ENCODE data around the gene CRTAP. TPM values are rescaled to one million over a fixed set of nuclear protein-coding genes. Genes with fewer than 3 reads are reported as not detected.
"Not testable (repeated sequence)": the region's sequence is repeated elsewhere in the genome, so short reads cannot be mapped to it uniquely, and the experiment has no call there.

CRTAP gene
- total RNA-seq, 1 experiment from 2014 or later: 179 TPM

DNA sequence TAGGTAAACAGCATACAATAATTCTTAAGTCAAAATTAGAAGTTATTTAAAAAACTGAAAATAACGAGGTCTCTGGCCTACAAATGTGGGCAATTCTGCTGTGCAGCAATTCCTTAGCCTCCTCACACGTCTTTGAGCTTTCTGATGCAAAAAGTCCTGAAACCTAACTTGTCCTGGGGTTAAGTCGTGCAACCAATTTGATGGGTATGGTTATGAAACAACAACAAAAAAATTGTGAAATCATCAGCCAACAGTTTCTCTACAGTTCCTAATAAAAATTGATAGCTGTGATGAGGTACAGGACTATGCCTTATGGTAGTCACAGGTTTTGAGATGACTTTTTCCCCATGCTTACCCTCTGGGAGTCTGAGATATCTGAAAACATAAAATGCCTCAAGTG lies 10.3 kb upstream of the CRTAP start:
- BruUV-seq (replicated peaks): no TSS peak
- Mint-ChIP-seq H3K4me3 (ENCODE audit: unreplicated experiment) (no peak overlapping the region), H3K27me3 (ENCODE audit: insufficient read depth, unreplicated experiment) (no peaks in the 10 kb centered on the region), H3K27ac (ENCODE audit: low read depth, unreplicated experiment) (no peak overlapping the region), H3K36me3 (ENCODE audit: insufficient read depth, unreplicated experiment) (no peaks in the 10 kb centered on the region), H3K4me1 (ENCODE audit: insufficient read depth, unreplicated experiment) (peaks cover 11% of the 10 kb centered on the region), H3K9me3 (ENCODE audit: unreplicated experiment) (no peaks in the 10 kb centered on the region)
- TF ChIP-seq, protein P1, sequence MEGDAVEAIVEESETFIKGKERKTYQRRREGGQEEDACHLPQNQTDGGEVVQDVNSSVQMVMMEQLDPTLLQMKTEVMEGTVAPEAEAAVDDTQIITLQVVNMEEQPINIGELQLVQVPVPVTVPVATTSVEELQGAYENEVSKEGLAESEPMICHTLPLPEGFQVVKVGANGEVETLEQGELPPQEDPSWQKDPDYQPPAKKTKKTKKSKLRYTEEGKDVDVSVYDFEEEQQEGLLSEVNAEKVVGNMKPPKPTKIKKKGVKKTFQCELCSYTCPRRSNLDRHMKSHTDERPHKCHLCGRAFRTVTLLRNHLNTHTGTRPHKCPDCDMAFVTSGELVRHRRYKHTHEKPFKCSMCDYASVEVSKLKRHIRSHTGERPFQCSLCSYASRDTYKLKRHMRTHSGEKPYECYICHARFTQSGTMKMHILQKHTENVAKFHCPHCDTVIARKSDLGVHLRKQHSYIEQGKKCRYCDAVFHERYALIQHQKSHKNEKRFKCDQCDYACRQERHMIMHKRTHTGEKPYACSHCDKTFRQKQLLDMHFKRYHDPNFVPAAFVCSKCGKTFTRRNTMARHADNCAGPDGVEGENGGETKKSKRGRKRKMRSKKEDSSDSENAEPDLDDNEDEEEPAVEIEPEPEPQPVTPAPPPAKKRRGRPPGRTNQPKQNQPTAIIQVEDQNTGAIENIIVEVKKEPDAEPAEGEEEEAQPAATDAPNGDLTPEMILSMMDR (IDR thresholded peaks at IDR 0.05; ENCODE audit: unreplicated experiment): no peak
- ChIA-PET POLR2A (interaction anchor here (3.1 kb wide), 1 partner anchor 10 kb away, joined by 12 read pairs; the partner anchor contains the start of gene CRTAP), CTCF (interaction anchor here (0.6 to 1.9 kb wide), 3 partner anchors 28 to 320 kb away, joined by 3 to 6 read pairs (median 3); no protein-coding TSS in a partner anchor)
- intact Hi-C loops (cut with micrococcal nuclease): no loop called here
- no peak for DNase-seq (ENCODE audit: unreplicated experiment)

DNA sequence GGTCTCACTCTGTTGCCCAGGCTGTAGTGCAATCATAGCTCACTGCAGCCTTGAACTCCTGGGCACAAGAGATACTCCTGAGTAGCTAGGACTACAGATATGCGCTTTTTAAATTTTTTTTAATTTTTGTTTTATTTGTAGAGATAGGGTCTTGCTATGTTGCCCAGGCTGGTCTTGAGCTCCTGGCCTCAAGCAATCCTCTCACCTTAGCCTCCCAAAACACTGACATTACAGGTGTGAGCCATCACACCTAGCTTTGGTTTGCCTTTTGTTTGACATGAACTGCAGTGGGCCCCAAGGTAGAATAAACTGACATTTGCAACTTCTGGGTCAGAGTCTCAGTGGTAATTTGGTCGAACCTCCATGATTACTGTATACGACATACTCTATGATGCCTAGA lies 9.0 kb upstream of the CRTAP start:
- no peak overlapping the region for H3K27ac Mint-ChIP-seq (ENCODE audit: low read depth, unreplicated experiment)
- peaks cover 11% of the 10 kb centered on the region for H3K4me1 Mint-ChIP-seq (ENCODE audit: insufficient read depth, unreplicated experiment)
- no peaks in the 10 kb centered on the region for H3K9me3 Mint-ChIP-seq (ENCODE audit: unreplicated experiment)
- no peaks in the 10 kb centered on the region for H3K27me3 Mint-ChIP-seq (ENCODE audit: insufficient read depth, unreplicated experiment)
- no peak overlapping the region for H3K4me3 Mint-ChIP-seq (ENCODE audit: unreplicated experiment)
- no peaks in the 10 kb centered on the region for H3K36me3 Mint-ChIP-seq (ENCODE audit: insufficient read depth, unreplicated experiment)
- ChIA-PET CTCF (interaction anchor here (0.6 to 1.9 kb wide), 4 partner anchors 27 to 500 kb away, joined by 3 to 6 read pairs (median 3); no protein-coding TSS in a partner anchor), POLR2A (interaction anchor here (0.7 to 3.1 kb wide), 3 partner anchors 9 to 453 kb away, joined by 3 to 12 read pairs (median 4); partner anchors contain the start of gene CRTAP)
- TF ChIP-seq, protein P1 (IDR thresholded peaks at IDR 0.05; ENCODE audit: unreplicated experiment): no peak
- BruUV-seq (replicated peaks): no TSS peak
- no peak for DNase-seq (ENCODE audit: unreplicated experiment)
- intact Hi-C loops (cut with micrococcal nuclease): no loop called here

DNA sequence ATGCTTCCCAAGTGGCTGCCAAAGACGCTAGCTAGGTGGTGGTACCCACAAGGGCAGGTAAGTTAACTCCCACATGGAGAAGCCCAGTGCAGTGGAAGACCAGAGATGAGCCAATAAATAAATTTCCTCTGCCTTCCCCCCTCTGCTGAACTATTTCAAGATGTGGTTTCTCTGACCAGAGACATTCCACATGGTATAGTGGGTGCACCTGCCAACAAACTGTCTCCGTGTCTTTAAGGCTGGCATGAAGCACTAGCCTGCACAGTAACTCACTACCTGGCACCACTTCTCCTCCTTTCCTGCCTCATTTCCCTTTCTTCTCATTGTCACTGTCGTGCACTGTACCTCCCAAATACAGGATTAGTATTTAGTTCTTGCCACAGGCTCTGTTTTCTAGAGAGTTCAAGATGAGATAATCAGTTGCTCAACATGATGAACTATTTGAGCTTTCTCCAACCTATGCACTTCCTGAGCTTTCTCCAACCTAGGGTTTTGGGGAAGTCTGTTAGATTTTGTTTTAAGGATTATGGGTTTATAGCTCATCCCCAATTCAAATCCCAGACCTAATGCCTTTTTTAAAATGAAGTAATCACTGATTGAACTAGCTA lies 8.4 kb upstream of the CRTAP start:
- Mint-ChIP-seq H3K27ac (ENCODE audit: low read depth, unreplicated experiment) (peak overlapping the region; percentile 65), H3K4me3 (ENCODE audit: unreplicated experiment) (no peak overlapping the region), H3K9me3 (ENCODE audit: unreplicated experiment) (no peaks in the 10 kb centered on the region), H3K27me3 (ENCODE audit: insufficient read depth, unreplicated experiment) (no peaks in the 10 kb centered on the region), H3K36me3 (ENCODE audit: insufficient read depth, unreplicated experiment) (no peaks in the 10 kb centered on the region), H3K4me1 (ENCODE audit: insufficient read depth, unreplicated experiment) (peaks cover 11% of the 10 kb centered on the region)
- DNase-seq (ENCODE audit: unreplicated experiment): no peak
- intact Hi-C loops (cut with micrococcal nuclease): no loop called here
- no TSS peak for BruUV-seq (replicated peaks)
- POLR2A ChIA-PET: interaction anchor here (0.6 to 3.1 kb wide), 3 partner anchors 8 to 452 kb away, joined by 3 to 12 read pairs (median 4); partner anchors contain the start of gene CRTAP
- CTCF ChIA-PET: interaction anchor here (0.5 to 0.6 kb wide), 4 partner anchors 30 to 499 kb away, joined by 3 read pairs; no protein-coding TSS in a partner anchor
- TF ChIP-seq, protein P1 (IDR thresholded peaks at IDR 0.05; ENCODE audit: unreplicated experiment): no peak

DNA sequence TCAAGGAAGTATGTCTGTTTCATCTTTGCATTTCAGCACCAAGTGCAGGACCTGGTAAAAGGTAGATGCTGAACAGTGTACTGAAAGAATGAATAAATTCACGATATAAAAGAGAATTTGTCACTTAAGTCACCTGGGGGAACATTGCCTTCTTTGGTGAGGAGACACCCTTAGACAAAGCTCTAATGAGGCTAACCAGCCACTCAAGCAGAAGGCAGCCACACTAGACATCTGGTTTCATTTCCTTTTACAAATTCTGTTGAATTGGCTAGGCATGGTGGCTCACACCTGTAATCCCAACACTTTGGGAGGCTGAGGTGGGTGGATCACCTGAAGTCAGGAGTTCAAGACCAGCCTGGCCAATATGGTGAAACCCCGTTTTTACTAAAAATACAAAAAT lies 7.0 kb upstream of the CRTAP start:
- CTCF ChIA-PET: interaction anchor here (0.5 kb wide), 1 partner anchor 25 kb away, joined by 3 read pairs; no protein-coding TSS in a partner anchor
- H3K27me3 Mint-ChIP-seq (ENCODE audit: insufficient read depth, unreplicated experiment); H3K36me3 Mint-ChIP-seq (ENCODE audit: insufficient read depth, unreplicated experiment); DNase-seq (ENCODE audit: unreplicated experiment); H3K9me3 Mint-ChIP-seq (ENCODE audit: unreplicated experiment); BruUV-seq (replicated peaks); H3K4me3 Mint-ChIP-seq (ENCODE audit: unreplicated experiment); H3K27ac Mint-ChIP-seq (ENCODE audit: low read depth, unreplicated experiment); intact Hi-C loops (cut with micrococcal nuclease): not testable (repeated sequence)
- peaks cover 11% of the 10 kb centered on the region for H3K4me1 Mint-ChIP-seq (ENCODE audit: insufficient read depth, unreplicated experiment)
- POLR2A ChIA-PET: interaction anchor here (1.6 kb wide), 1 partner anchor 10 kb away, joined by 4 read pairs; the partner anchor contains the start of genes GLB1 and TMPPE

Measured in MCF 10A (cell line).